Brain microvascular endothelial cell (primary cell): ENCODE measurements around the gene IGF2BP3.

Source experiments
- DNase-seq: peaks from one replicate; pipeline ENCODE4 v3.0.0-alpha.2; 2020
- H3K27ac ChIP-seq: fragments of 250-450 bp; sonication (Bioruptor Pico); 2 replicates; pipeline ENCODE4 v1.5.1; 2020; ENCODE audit warnings: mild to moderate bottlenecking, moderate library complexity
- H3K27me3 ChIP-seq: fragments of 250-450 bp; sonication (Bioruptor Pico); replicated peaks from 2 replicates; pipeline ENCODE4 v1.5.1; 2020; ENCODE audit warnings: mild to moderate bottlenecking
- H3K36me3 ChIP-seq: fragments of 250-450 bp; sonication (Bioruptor Pico); replicated peaks from 2 replicates; pipeline ENCODE4 v1.5.1; 2020; ENCODE audit warnings: mild to moderate bottlenecking
- H3K4me3 ChIP-seq: 2 replicates; pipeline ENCODE4 v1.5.1; 2011; ENCODE audit warnings: low read depth, mild to moderate bottlenecking, control low read depth, low read length, moderate library complexity
- in situ Hi-C: cut with HindIII; loops from 2 replicates; pipeline ENCODE4 v1.10.0; 2017; ENCODE audit warnings: low sequenced_read_pairs, low pct_ligation_motif_present
- TF ChIP-seq, protein P1 (sequence below): IDR thresholded peaks from 2 replicates; pipeline ENCODE4 v1.5.1; 2011; ENCODE audit warnings: low read depth, mild to moderate bottlenecking, moderate library complexity, low read length, control low read depth, inconsistent platforms; ENCODE audit errors: missing control alignments

The IGF2BP3 gene

GRCh38 chr7:23472956-23473843, 2.9 kb upstream of the IGF2BP3 start:
- Histone ChIP-seq H3K27ac (peak overlapping the region; percentile 44), H3K36me3 (no peaks in the 10 kb centered on the region), H3K27me3 (no peaks in the 10 kb centered on the region), H3K4me3 (peak overlapping the region; percentile 74)
- in situ Hi-C loops = no loop called here
- DNase-seq = no peak
- TF ChIP-seq, protein P1, sequence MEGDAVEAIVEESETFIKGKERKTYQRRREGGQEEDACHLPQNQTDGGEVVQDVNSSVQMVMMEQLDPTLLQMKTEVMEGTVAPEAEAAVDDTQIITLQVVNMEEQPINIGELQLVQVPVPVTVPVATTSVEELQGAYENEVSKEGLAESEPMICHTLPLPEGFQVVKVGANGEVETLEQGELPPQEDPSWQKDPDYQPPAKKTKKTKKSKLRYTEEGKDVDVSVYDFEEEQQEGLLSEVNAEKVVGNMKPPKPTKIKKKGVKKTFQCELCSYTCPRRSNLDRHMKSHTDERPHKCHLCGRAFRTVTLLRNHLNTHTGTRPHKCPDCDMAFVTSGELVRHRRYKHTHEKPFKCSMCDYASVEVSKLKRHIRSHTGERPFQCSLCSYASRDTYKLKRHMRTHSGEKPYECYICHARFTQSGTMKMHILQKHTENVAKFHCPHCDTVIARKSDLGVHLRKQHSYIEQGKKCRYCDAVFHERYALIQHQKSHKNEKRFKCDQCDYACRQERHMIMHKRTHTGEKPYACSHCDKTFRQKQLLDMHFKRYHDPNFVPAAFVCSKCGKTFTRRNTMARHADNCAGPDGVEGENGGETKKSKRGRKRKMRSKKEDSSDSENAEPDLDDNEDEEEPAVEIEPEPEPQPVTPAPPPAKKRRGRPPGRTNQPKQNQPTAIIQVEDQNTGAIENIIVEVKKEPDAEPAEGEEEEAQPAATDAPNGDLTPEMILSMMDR = no peak

DNA sequence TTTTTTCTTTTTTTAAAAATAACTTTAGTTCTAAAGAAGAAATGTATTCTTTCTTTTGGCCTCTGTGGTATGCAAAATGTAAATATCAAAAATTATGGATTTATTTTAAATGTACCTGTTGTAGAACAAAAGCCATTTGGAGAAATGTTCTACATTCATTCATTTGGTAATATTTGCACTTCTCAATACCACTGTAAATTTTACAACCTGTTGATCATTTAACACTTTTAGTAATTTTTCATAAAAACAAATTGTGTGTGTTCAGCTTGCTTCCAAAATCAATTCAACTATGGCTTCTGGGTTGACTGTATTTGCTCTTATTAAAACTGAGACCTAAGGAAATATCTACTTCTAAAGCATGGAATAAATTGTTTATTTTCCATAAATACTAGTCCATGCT, 2.3 kb upstream of the IGF2BP3 start:
- no peaks in the 10 kb centered on the region for H3K27me3 ChIP-seq
- TF ChIP-seq, protein P1 = no peak
- H3K27ac ChIP-seq = no peak overlapping the region
- H3K4me3 ChIP-seq = no peak overlapping the region
- no peak for DNase-seq
- no peaks in the 10 kb centered on the region for H3K36me3 ChIP-seq
- in situ Hi-C loops = no loop called here

- peak overlapping the region; percentile 87 for H3K4me3 ChIP-seq
- in situ Hi-C loops = no loop called here
- TF ChIP-seq, protein P1 = no peak
- no peaks in the 10 kb centered on the region for H3K36me3 ChIP-seq
- no peak overlapping the region for H3K27ac ChIP-seq
- no peak for DNase-seq
- H3K27me3 ChIP-seq = no peaks in the 10 kb centered on the region
Observed at GRCh38 chr7:23472046-23472445, 1.8 kb upstream of the IGF2BP3 start.

GRCh38 chr7:23471106-23471859, 992 bp upstream of the IGF2BP3 start:
- Histone ChIP-seq H3K4me3 (peak overlapping the region; percentile 87), H3K27ac (peak overlapping the region; percentile 79), H3K36me3 (no peaks in the 10 kb centered on the region), H3K27me3 (no peaks in the 10 kb centered on the region)
- in situ Hi-C loops = no loop called here
- DNase-seq = peak; percentile 71
- TF ChIP-seq, protein P1 = no peak

DNA sequence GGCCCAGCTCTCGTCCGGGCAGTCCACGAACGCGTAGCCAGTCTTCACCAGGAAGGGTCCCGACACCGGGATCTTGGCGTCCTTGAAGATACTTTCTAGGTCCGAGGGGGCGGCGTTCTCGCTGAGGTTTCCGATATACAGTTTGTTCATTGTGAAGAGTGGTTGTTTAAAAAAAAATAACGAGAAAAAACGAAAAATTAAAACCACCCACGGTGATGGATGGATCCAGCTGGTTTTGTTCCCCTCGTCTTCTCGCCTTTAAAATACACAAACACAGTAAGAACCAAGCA, 385 bp downstream of the IGF2BP3 start:
- Histone ChIP-seq H3K4me3 (peak overlapping the region; percentile 87), H3K27ac (peak overlapping the region; percentile 79), H3K27me3 (no peaks in the 10 kb centered on the region), H3K36me3 (no peaks in the 10 kb centered on the region)
- TF ChIP-seq, protein P1 = no peak
- in situ Hi-C loops = no loop called here
- no peak for DNase-seq
